ENCODE data around the gene FAM241B.
A peak's percentile ranks its signal among the peaks of the same experiment; 100 is the strongest.

The FAM241B gene

GRCh38 chr10:69629897-69630650 is at the start of gene FAM241B:
TSS of gene FAM241B (plus strand) at chr10:69630247. CDS start at chr10:69631744, 1,497 bp downstream.
- H3K4me2 ChIP-seq (ENCODE audit: low read depth, low read length, poor library complexity, severe bottlenecking) = no peak within 1 kb of the TSS
- H2AFZ ChIP-seq (ENCODE audit: low read depth, low read length, severe bottlenecking) = no peak within 1 kb of the TSS
- no peak within 1 kb of the TSS for H3K27ac ChIP-seq (ENCODE audit: low read depth, low read length)

GRCh38 chr10:69580435-69580834 is 49.6 kb upstream of the FAM241B start:
- Histone ChIP-seq H4K20me1 (ENCODE audit: low read depth, low read length) (no peaks in the 10 kb centered on the region), H3K4me3 (ENCODE audit: insufficient read depth, low read length, poor library complexity, severe bottlenecking) (no peak overlapping the region), H3K27ac (ENCODE audit: low read depth, low read length) (no peak overlapping the region), H3F3A (ENCODE audit: insufficient read depth) (no peaks in the 10 kb centered on the region), H2AFZ (ENCODE audit: low read depth, low read length, severe bottlenecking) (no peak overlapping the region), H3K9me2 (replicated peaks; ENCODE audit: insufficient read depth, low read length) (no peaks in the 10 kb centered on the region), H3K36me3 (ENCODE audit: low read length) (no peaks in the 10 kb centered on the region), H3K79me2 (ENCODE audit: insufficient read depth, low read length) (no peaks in the 10 kb centered on the region), H3K4me2 (ENCODE audit: low read depth, low read length, poor library complexity, severe bottlenecking) (no peak overlapping the region), H3K9ac (ENCODE audit: low read length) (no peak overlapping the region), H3K27me3 (ENCODE audit: low read length) (no peaks in the 10 kb centered on the region), H3K9me3 (ENCODE audit: insufficient read depth, low read length) (no peaks in the 10 kb centered on the region)
- TF ChIP-seq CTCF (IDR thresholded peaks at IDR 0.05; ENCODE audit: insufficient read depth, low read length, poor library complexity, severe bottlenecking) (no peak), EZH2phosphoT487 (conservative IDR thresholded peaks at IDR 0.05; ENCODE audit: low read length) (no peak)

More at GRCh38 chr10:69629897-69630650, at the start of gene FAM241B:
- Histone ChIP-seq H3K9ac (ENCODE audit: low read length) (no peak within 1 kb of the TSS), H3F3A (ENCODE audit: insufficient read depth) (no peaks in the 10 kb centered on the region), H3K27me3 (ENCODE audit: low read length) (no peaks in the 10 kb centered on the region), H3K36me3 (ENCODE audit: low read length) (no peaks in the 10 kb centered on the region), H3K9me3 (ENCODE audit: insufficient read depth, low read length) (no peaks in the 10 kb centered on the region), H4K20me1 (ENCODE audit: low read depth, low read length) (no peaks in the 10 kb centered on the region), H3K9me2 (replicated peaks; ENCODE audit: insufficient read depth, low read length) (no peaks in the 10 kb centered on the region), H3K79me2 (ENCODE audit: insufficient read depth, low read length) (no peaks in the 10 kb centered on the region), H3K4me3 (ENCODE audit: insufficient read depth, low read length, poor library complexity, severe bottlenecking) (no peak within 1 kb of the TSS)
- TF ChIP-seq EZH2phosphoT487 (conservative IDR thresholded peaks at IDR 0.05; ENCODE audit: low read length) (no peak), CTCF (IDR thresholded peaks at IDR 0.05; ENCODE audit: insufficient read depth, low read length, poor library complexity, severe bottlenecking) (peak; percentile 65)

GRCh38 chr10:69583106-69583505 is 46.9 kb upstream of the FAM241B start:
- H3K27me3 ChIP-seq (ENCODE audit: low read length) = no peaks in the 10 kb centered on the region
- no peak overlapping the region for H3K9ac ChIP-seq (ENCODE audit: low read length)
- H3K4me3 ChIP-seq (ENCODE audit: insufficient read depth, low read length, poor library complexity, severe bottlenecking) = no peak overlapping the region
- H3K27ac ChIP-seq (ENCODE audit: low read depth, low read length) = no peak overlapping the region
- no peaks in the 10 kb centered on the region for H3F3A ChIP-seq (ENCODE audit: insufficient read depth)
- H3K9me2 ChIP-seq (replicated peaks; ENCODE audit: insufficient read depth, low read length) = no peaks in the 10 kb centered on the region
- no peaks in the 10 kb centered on the region for H3K79me2 ChIP-seq (ENCODE audit: insufficient read depth, low read length)
- H3K9me3 ChIP-seq (ENCODE audit: insufficient read depth, low read length) = no peaks in the 10 kb centered on the region
- H2AFZ ChIP-seq (ENCODE audit: low read depth, low read length, severe bottlenecking) = no peak overlapping the region
- no peak overlapping the region for H3K4me2 ChIP-seq (ENCODE audit: low read depth, low read length, poor library complexity, severe bottlenecking)
- TF ChIP-seq EZH2phosphoT487 (conservative IDR thresholded peaks at IDR 0.05; ENCODE audit: low read length) = no peak
- H4K20me1 ChIP-seq (ENCODE audit: low read depth, low read length) = no peaks in the 10 kb centered on the region
- H3K36me3 ChIP-seq (ENCODE audit: low read length) = no peaks in the 10 kb centered on the region

GRCh38 chr10:69584624-69585023 is 45.4 kb upstream of the FAM241B start:
- no peak overlapping the region for H2AFZ ChIP-seq (ENCODE audit: low read depth, low read length, severe bottlenecking)
- no peak overlapping the region for H3K9ac ChIP-seq (ENCODE audit: low read length)
- H3K4me3 ChIP-seq (ENCODE audit: insufficient read depth, low read length, poor library complexity, severe bottlenecking) = no peak overlapping the region
- no peaks in the 10 kb centered on the region for H3K9me3 ChIP-seq (ENCODE audit: insufficient read depth, low read length)
- H3K36me3 ChIP-seq (ENCODE audit: low read length) = no peaks in the 10 kb centered on the region
- no peaks in the 10 kb centered on the region for H3K9me2 ChIP-seq (replicated peaks; ENCODE audit: insufficient read depth, low read length)
- no peaks in the 10 kb centered on the region for H3K27me3 ChIP-seq (ENCODE audit: low read length)
- H3K27ac ChIP-seq (ENCODE audit: low read depth, low read length) = no peak overlapping the region
- no peak overlapping the region for H3K4me2 ChIP-seq (ENCODE audit: low read depth, low read length, poor library complexity, severe bottlenecking)
- no peaks in the 10 kb centered on the region for H4K20me1 ChIP-seq (ENCODE audit: low read depth, low read length)
- no peaks in the 10 kb centered on the region for H3K79me2 ChIP-seq (ENCODE audit: insufficient read depth, low read length)
- TF ChIP-seq CTCF (IDR thresholded peaks at IDR 0.05; ENCODE audit: insufficient read depth, low read length, poor library complexity, severe bottlenecking) (no peak), EZH2phosphoT487 (conservative IDR thresholded peaks at IDR 0.05; ENCODE audit: low read length) (no peak)
- no peaks in the 10 kb centered on the region for H3F3A ChIP-seq (ENCODE audit: insufficient read depth)
